Measurements from ENCODE around the gene PKP1.

PKP1 gene

GRCh38 chr1:201346337-201346939, 63.1 kb downstream of the PKP1 start:
- Histone ChIP-seq H3K4me3 (ENCODE audit: low read length) (no peak overlapping the region), H3K27ac (ENCODE audit: low read depth, low read length) (no peak overlapping the region), H3K4me1 (ENCODE audit: control insufficient read depth, low read length) (no peaks in the 10 kb centered on the region), H3K9me3 (ENCODE audit: control insufficient read depth, insufficient read depth, low read length) (no peaks in the 10 kb centered on the region), H3K36me3 (ENCODE audit: control insufficient read depth, low read length) (no peaks in the 10 kb centered on the region), H3K27me3 (ENCODE audit: control insufficient read depth, low read length) (peaks cover 14% of the 10 kb centered on the region), H3K9me2 (replicated peaks; ENCODE audit: control insufficient read depth, low read length) (no peaks in the 10 kb centered on the region), H4K20me1 (ENCODE audit: control insufficient read depth, insufficient read depth, low read depth, low read length) (no peaks in the 10 kb centered on the region), H3K79me2 (ENCODE audit: control insufficient read depth, low read length) (no peaks in the 10 kb centered on the region), H3F3A (ENCODE audit: control insufficient read depth, insufficient read depth) (no peaks in the 10 kb centered on the region), H3K4me2 (ENCODE audit: low read length) (no peak overlapping the region)
- TF ChIP-seq CTCF (IDR thresholded peaks at IDR 0.05; ENCODE audit: low read depth, low read length, poor library complexity, severe bottlenecking) (peak; percentile 69), EZH2phosphoT487 (IDR thresholded peaks at IDR 0.05; ENCODE audit: borderline replicate concordance, low read length) (no peak)

- Histone ChIP-seq H3K4me1 (ENCODE audit: control insufficient read depth, low read length) (no peaks in the 10 kb centered on the region), H3K79me2 (ENCODE audit: control insufficient read depth, low read length) (no peaks in the 10 kb centered on the region), H3K27ac (ENCODE audit: low read depth, low read length) (no peak overlapping the region), H3K9me3 (ENCODE audit: control insufficient read depth, insufficient read depth, low read length) (no peaks in the 10 kb centered on the region), H3F3A (ENCODE audit: control insufficient read depth, insufficient read depth) (no peaks in the 10 kb centered on the region), H3K27me3 (ENCODE audit: control insufficient read depth, low read length) (peaks cover 16% of the 10 kb centered on the region), H3K9me2 (replicated peaks; ENCODE audit: control insufficient read depth, low read length) (no peaks in the 10 kb centered on the region), H3K36me3 (ENCODE audit: control insufficient read depth, low read length) (no peaks in the 10 kb centered on the region), H4K20me1 (ENCODE audit: control insufficient read depth, insufficient read depth, low read depth, low read length) (no peaks in the 10 kb centered on the region), H3K4me3 (ENCODE audit: low read length) (no peak overlapping the region), H3K4me2 (ENCODE audit: low read length) (no peak overlapping the region)
- TF ChIP-seq CTCF (IDR thresholded peaks at IDR 0.05; ENCODE audit: low read depth, low read length, poor library complexity, severe bottlenecking) = no peak
- no peak for TF ChIP-seq EZH2phosphoT487 (IDR thresholded peaks at IDR 0.05; ENCODE audit: borderline replicate concordance, low read length)
Observed at GRCh38 chr1:201346987-201347386, 63.7 kb downstream of the PKP1 start.

- no peaks in the 10 kb centered on the region for H3K4me1 ChIP-seq (ENCODE audit: control insufficient read depth, low read length)
- H3K36me3 ChIP-seq (ENCODE audit: control insufficient read depth, low read length) = no peaks in the 10 kb centered on the region
- no peaks in the 10 kb centered on the region for H3K9me2 ChIP-seq (replicated peaks; ENCODE audit: control insufficient read depth, low read length)
- no peak for TF ChIP-seq EZH2phosphoT487 (IDR thresholded peaks at IDR 0.05; ENCODE audit: borderline replicate concordance, low read length)
- no peak for TF ChIP-seq CTCF (IDR thresholded peaks at IDR 0.05; ENCODE audit: low read depth, low read length, poor library complexity, severe bottlenecking)
- H3K79me2 ChIP-seq (ENCODE audit: control insufficient read depth, low read length) = no peaks in the 10 kb centered on the region
- H3K27ac ChIP-seq (ENCODE audit: low read depth, low read length) = no peak overlapping the region
- H3F3A ChIP-seq (ENCODE audit: control insufficient read depth, insufficient read depth) = no peaks in the 10 kb centered on the region
- H3K4me3 ChIP-seq (ENCODE audit: low read length) = no peak overlapping the region
- no peak overlapping the region for H3K4me2 ChIP-seq (ENCODE audit: low read length)
- no peaks in the 10 kb centered on the region for H4K20me1 ChIP-seq (ENCODE audit: control insufficient read depth, insufficient read depth, low read depth, low read length)
- H3K27me3 ChIP-seq (ENCODE audit: control insufficient read depth, low read length) = peaks cover 17% of the 10 kb centered on the region
- no peaks in the 10 kb centered on the region for H3K9me3 ChIP-seq (ENCODE audit: control insufficient read depth, insufficient read depth, low read length)
Observed at GRCh38 chr1:201347498-201348210, 64.3 kb downstream of the PKP1 start.

Data from DOHH2 (cell line).